GM19035 (cell line): ENCODE results near the gene ZNF487.

Experiments
- ATAC-seq: cut with Tn5 transposase; IDR thresholded peaks from one replicate; pipeline ENCODE4 v1.9.1; 2021; ENCODE audit not compliant: unreplicated experiment

The ZNF487 gene

DNA sequence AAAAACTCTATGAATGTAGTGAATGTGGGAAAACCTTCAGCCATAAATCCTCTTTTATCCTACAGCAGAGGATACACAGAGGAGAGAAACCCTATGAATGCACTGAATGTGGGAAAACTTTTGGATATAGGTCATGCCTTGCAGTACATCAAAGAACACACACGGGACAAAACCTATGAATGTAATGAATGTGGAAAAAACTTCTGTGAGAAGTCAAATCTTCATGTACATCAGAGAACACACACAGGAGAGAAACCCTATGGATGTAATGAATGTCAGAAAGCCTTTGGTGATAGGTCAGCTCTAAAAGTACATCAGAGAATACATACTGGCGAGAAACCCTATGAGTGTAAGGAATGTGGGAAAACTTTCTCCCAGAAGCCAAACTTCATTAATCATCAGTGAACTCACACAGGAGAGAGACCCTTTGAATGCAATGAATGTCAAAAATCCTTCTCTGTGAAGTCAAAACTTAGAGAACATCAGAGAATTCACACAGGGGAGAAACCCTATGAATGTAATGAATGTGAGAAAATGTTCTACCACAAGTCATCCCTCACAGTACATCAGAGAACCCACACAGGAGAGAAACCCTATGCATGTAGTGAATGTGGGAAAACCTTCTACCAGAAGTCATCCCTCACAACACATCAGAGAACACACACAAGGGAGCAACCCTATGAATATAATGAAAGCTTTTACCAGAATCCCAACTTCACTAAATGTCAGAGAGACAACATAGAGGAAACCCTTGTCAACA lies 45.6 kb downstream of the ZNF487 start:
- ATAC-seq, result no peak

DNA sequence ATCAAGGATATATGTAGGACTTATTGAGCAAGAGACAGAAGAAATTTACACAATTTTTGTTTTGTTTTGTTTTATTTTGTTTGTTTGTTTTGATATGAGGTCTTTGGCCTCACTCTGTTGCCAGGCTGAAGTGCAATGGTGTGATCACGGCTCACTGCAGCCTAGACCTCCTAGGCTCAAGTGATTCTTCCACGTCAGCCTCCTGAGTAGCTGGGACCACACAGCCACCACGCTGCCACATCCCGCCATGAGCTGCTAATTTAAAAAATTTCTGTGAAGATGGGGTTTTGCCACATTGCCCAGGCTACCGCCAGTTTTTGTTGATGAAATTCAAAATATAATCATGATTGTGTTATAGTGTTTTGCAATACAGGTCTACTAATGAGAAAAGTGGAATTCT lies 54.9 kb downstream of the ZNF487 start:
- ATAC-seq, result no peak

DNA sequence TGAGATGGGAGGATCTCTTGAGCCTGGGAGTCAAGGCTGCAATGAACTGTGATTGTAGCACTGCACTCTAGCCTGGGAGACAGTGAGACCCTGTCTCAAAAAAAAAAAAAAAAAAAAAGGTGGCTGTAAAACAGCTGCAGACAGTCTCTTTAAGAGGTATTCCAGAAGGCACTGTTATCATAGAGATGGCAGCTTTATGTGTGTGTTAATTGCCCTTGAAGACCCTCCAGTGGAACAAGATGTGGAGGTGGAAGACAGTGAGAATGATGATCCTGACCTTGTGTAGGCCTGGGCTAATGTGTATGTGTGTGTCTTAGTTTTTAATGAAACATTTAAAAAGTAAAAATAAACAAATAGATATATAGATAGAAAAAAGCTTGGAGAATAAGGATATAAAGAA lies 66.0 kb downstream of the ZNF487 start:
- ATAC-seq, result no peak

DNA sequence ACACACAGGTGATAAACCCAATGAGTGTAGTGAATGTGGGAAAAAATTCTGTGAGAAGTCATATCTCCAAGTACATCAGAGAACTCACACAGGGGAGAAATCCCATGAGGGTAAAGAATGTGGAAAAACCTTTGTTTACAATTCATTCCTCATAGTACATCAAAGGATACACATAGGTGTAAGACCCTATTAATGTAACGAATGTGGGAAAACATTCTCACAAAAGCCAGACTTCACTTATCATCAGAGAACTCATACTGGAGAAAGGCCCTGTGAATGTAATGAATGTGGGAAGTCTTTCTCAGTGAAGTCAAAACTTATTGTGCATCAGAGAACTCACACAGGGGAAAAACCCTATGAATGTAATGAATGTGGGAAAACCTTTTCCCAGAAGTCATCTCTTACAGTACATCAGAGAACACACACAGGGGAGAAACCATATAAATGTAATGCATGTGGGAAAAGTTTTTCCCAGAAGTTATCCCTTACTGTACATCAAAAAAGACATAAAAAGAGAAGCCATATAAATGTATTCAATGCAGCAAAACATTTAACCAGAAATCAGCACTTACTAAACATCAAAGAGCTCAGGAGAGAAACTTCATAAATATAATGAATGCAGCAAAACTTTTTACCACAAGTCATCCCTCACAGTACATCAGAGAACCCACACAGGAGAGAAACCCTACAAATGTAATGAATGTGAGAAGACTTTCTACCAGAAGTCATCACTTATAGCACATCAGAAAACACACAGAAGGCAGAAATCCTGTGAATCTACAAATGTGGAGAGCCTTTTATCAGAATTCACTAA lies 87.7 kb downstream of the ZNF487 start:
- ATAC-seq, result no peak
